Keratinocyte (primary cell): ENCODE measurements around the gene CCDC182. TPM values are rescaled to one million over a fixed set of nuclear protein-coding genes. Genes with fewer than 3 reads are reported as not detected.

ENCODE experiments used
- DNase-seq: peaks from one replicate; pipeline ENCODE4 v3.0.0-alpha.2; 2011; ENCODE audit warnings: low read depth, missing footprints, low spot score
- FAIRE-seq: peaks from 2 replicates; lab custom pipeline; 2011; peaks lifted over from hg19 to GRCh38; lab: Jason Lieb, UNC
- H2AFZ ChIP-seq: 2 replicates; pipeline ENCODE4 v1.6.0; 2012; ENCODE audit warnings: low read length, control low read depth, inconsistent platforms; ENCODE audit not compliant: control insufficient read depth
- H3K27ac ChIP-seq: 2 replicates; pipeline ENCODE4 v1.5.1; 2011; ENCODE audit warnings: low read length; ENCODE audit not compliant: control insufficient read depth, insufficient read depth
- H3K27me3 ChIP-seq: 3 replicates; pipeline ENCODE4 v1.6.0; 2011; ENCODE audit warnings: low read length; ENCODE audit not compliant: control insufficient read depth, insufficient read depth; ENCODE audit errors: extremely low read depth
- H3K36me3 ChIP-seq, 2 experiments: 2 replicates in 1 of 2; 3 replicates in 1 of 2; pipeline ENCODE4 v1.5.1; 2011; ENCODE audit warnings: low read length in 2 of 2, mild to moderate bottlenecking in 1 of 2; ENCODE audit not compliant: control insufficient read depth in 2 of 2, insufficient read depth in 2 of 2; ENCODE audit errors: extremely low read depth in 1 of 2
- H3K4me1 ChIP-seq: 3 replicates; pipeline ENCODE4 v1.5.1; 2011; ENCODE audit warnings: low read length; ENCODE audit not compliant: control insufficient read depth, insufficient read depth; ENCODE audit errors: extremely low read depth
- H3K4me2 ChIP-seq: 3 replicates; pipeline ENCODE4 v1.6.0; 2011; ENCODE audit warnings: low read depth, low read length; ENCODE audit not compliant: control insufficient read depth, insufficient read depth; ENCODE audit errors: extremely low read depth
- H3K4me3 ChIP-seq, 3 experiments: fragments of 200-600 bp in 1 of 3; sonication (generic) in 1 of 3; 2 replicates in 2 of 3; 3 replicates in 1 of 3; pipeline ENCODE4 v1.5.1; 2011 to 2016; ENCODE audit warnings: low read length in 3 of 3, mild to moderate bottlenecking in 3 of 3, control low read depth in 2 of 3, inconsistent platforms in 1 of 3, low read depth in 1 of 3, mixed read lengths in 1 of 3, mixed run types in 1 of 3, moderate library complexity in 1 of 3; ENCODE audit not compliant: control insufficient read depth in 2 of 3, insufficient read depth in 2 of 3; ENCODE audit errors: extremely low read depth in 1 of 3
- H3K79me2 ChIP-seq: 2 replicates; pipeline ENCODE4 v1.6.0; 2012; ENCODE audit warnings: low read length; ENCODE audit not compliant: control insufficient read depth, insufficient read depth
- H3K9ac ChIP-seq: 3 replicates; pipeline ENCODE4 v1.6.0; 2011; ENCODE audit warnings: low read length; ENCODE audit not compliant: control insufficient read depth, insufficient read depth; ENCODE audit errors: extremely low read depth
- H3K9me1 ChIP-seq: 3 replicates; pipeline ENCODE4 v1.6.0; 2011; ENCODE audit warnings: low read length; ENCODE audit not compliant: control insufficient read depth, insufficient read depth; ENCODE audit errors: extremely low read depth
- H3K9me3 ChIP-seq: 2 replicates; pipeline ENCODE4 v1.5.1; 2012; ENCODE audit warnings: low read depth, low read length; ENCODE audit not compliant: control insufficient read depth
- H4K20me1 ChIP-seq: 3 replicates; pipeline ENCODE4 v1.6.0; 2011; ENCODE audit warnings: low read length; ENCODE audit not compliant: control insufficient read depth, insufficient read depth; ENCODE audit errors: extremely low read depth
- CTCF ChIP-seq, 3 experiments: IDR thresholded peaks in 1 of 3; conservative IDR thresholded peaks in 1 of 3; optimal IDR thresholded peaks in 1 of 3; 2 replicates in 2 of 3; 3 replicates in 1 of 3; pipeline versions ENCODE3 to v1.5.1; 2011; ENCODE audit warnings: low read length in 3 of 3, mild to moderate bottlenecking in 3 of 3, moderate library complexity in 2 of 3, control low read depth in 1 of 3, inconsistent platforms in 1 of 3; ENCODE audit not compliant: insufficient read depth in 2 of 3; ENCODE audit errors: extremely low read depth in 1 of 3
- EZH2 ChIP-seq: IDR thresholded peaks from one replicate; pipeline ENCODE4 v1.6.1; 2012; ENCODE audit warnings: inconsistent platforms, mild to moderate bottlenecking, low read length, moderate library complexity
- dilution Hi-C: fragments of 300-500 bp; cut with MboI; formaldehyde crosslinking; loops from one replicate; pipeline ENCODE4 v1.7.0; 2020; ENCODE audit warnings: low sequenced_read_pairs; ENCODE audit not compliant: extremely low pct_ligation_motif_present
- polyA plus RNA-seq, 5 experiments: library from polyadenylated mRNA; depleted of rRNA in 3 of 5; stranded (reverse) in 3 of 5; stranded (forward) in 1 of 5; unstranded in 1 of 5; fragments of >200 nt; gene quantifications; 1 replicate in 1 of 5; 2 replicates in 3 of 5; 3 replicates in 1 of 5; pipeline versions ENCODE4 v1.2.1 to v1.2.3, GENCODE V29; 2011 to 2012; ENCODE audit warnings: missing spikeins in 2 of 5, low read depth in 1 of 5, low replicate concordance in 1 of 5

Gene CCDC182
- polyA plus RNA-seq, 1 donor (not counting 4 experiments of a cell fraction or from before 2014, with no cell fraction given) = not detected

- dilution Hi-C loops = no loop called here
- H3K79me2 ChIP-seq = no peaks in the 10 kb centered on the region
- no peak for DNase-seq
- no peak overlapping the region for H3K9ac ChIP-seq
- H2AFZ ChIP-seq = no peak overlapping the region
- no peak overlapping the region for H3K27ac ChIP-seq
- no peaks in the 10 kb centered on the region for H4K20me1 ChIP-seq
- H3K27me3 ChIP-seq = peaks cover 23% of the 10 kb centered on the region
- no peaks in the 10 kb centered on the region for H3K4me1 ChIP-seq
- TF ChIP-seq CTCF (optimal IDR thresholded peaks at IDR 0.05 in 1 of 3, IDR thresholded peaks at IDR 0.05 in 1 of 3, conservative IDR thresholded peaks at IDR 0.05 in 1 of 3; ENCODE audit: extremely low read depth in 1 of 3, insufficient read depth in 2 of 3, low read length in 3 of 3) = no peak
- TF ChIP-seq EZH2 = no peak
- H3K9me1 ChIP-seq = no peaks in the 10 kb centered on the region
- H3K4me3 ChIP-seq = no peak overlapping the region
- H3K9me3 ChIP-seq = no peaks in the 10 kb centered on the region
- FAIRE-seq = no peak
- no peaks in the 10 kb centered on the region for H3K36me3 ChIP-seq
- no peak overlapping the region for H3K4me2 ChIP-seq
These were observed 37.2 kb downstream of the CCDC182 start for GRCh38 chr17:57707892-57708291.

GRCh38 chr17:57706761-57707160, 38.3 kb downstream of the CCDC182 start:
- no peak for FAIRE-seq
- peaks cover 23% of the 10 kb centered on the region for H3K27me3 ChIP-seq
- dilution Hi-C loops = no loop called here

More at GRCh38 chr17:57706761-57707160, 38.3 kb downstream of the CCDC182 start:
- H3K9ac ChIP-seq = no peak overlapping the region
- H3K9me3 ChIP-seq = no peaks in the 10 kb centered on the region
- H3K4me2 ChIP-seq = no peak overlapping the region
- no peaks in the 10 kb centered on the region for H3K79me2 ChIP-seq
- TF ChIP-seq EZH2 = no peak
- no peak for TF ChIP-seq CTCF (optimal IDR thresholded peaks at IDR 0.05 in 1 of 3, IDR thresholded peaks at IDR 0.05 in 1 of 3, conservative IDR thresholded peaks at IDR 0.05 in 1 of 3; ENCODE audit: extremely low read depth in 1 of 3, insufficient read depth in 2 of 3, low read length in 3 of 3)
- H3K27ac ChIP-seq = no peak overlapping the region
- no peaks in the 10 kb centered on the region for H3K36me3 ChIP-seq
- H4K20me1 ChIP-seq = no peaks in the 10 kb centered on the region
- no peak overlapping the region for H3K4me3 ChIP-seq
- no peaks in the 10 kb centered on the region for H3K4me1 ChIP-seq
- no peaks in the 10 kb centered on the region for H3K9me1 ChIP-seq
- no peak overlapping the region for H2AFZ ChIP-seq
- no peak for DNase-seq
